Endothelial cell of umbilical vein (primary cell): ENCODE data around the gene DCLK1. TPM values are rescaled to one million over a fixed set of nuclear protein-coding genes. Genes with fewer than 3 reads are reported as not detected.

Experiments used
- BruUV-seq: library from RNA; stranded (reverse); fragments of 400-500 nt; replicated peaks from 2 replicates; lab custom pipeline; 2021; lab: Mats Ljungman, UMichigan
- CTCF ChIA-PET: fragments of 300-600, 350-600 bp; sonication (Branson Sonifier 250); formaldehyde crosslinking; loops from one replicate; lab custom pipeline; 2021; ENCODE audit warnings: antibody characterized with exemption, inconsistent platforms; lab: Charles Lee
- POLR2A ChIA-PET: fragments of 300-600, 350-600 bp; sonication (Branson Sonifier 250); formaldehyde crosslinking; loops from one replicate; lab custom pipeline; 2021; ENCODE audit warnings: antibody characterized with exemption, inconsistent platforms; lab: Charles Lee
- DNase-seq: peaks from one replicate; pipeline ENCODE4 v3.0.0-alpha.2; 2011; ENCODE audit warnings: low read depth, low spot score
- FAIRE-seq: peaks from 2 replicates; lab custom pipeline; 2011; peaks lifted over from hg19 to GRCh38; lab: Jason Lieb, UNC
- H2AFZ ChIP-seq: 2 replicates; pipeline ENCODE4 v1.6.0; 2012; ENCODE audit warnings: low read depth, low read length, control low read depth, inconsistent platforms
- H3K27ac ChIP-seq: 2 replicates; pipeline ENCODE4 v1.5.1; 2011; ENCODE audit warnings: low read depth, mild to moderate bottlenecking, control low read depth, low read length, moderate library complexity; ENCODE audit not compliant: insufficient read depth
- H3K27me3 ChIP-seq, 2 experiments: 2 replicates each; pipeline versions ENCODE4 v1.6.0 to v1.6.1; 2011; ENCODE audit warnings: low read length in 2 of 2, mixed read lengths in 1 of 2; ENCODE audit not compliant: control insufficient read depth in 2 of 2, insufficient read depth in 2 of 2
- H3K36me3 ChIP-seq, 2 experiments: 2 replicates in 1 of 2; 3 replicates in 1 of 2; pipeline ENCODE4 v1.5.1; 2011; ENCODE audit warnings: low read length in 2 of 2, mild to moderate bottlenecking in 1 of 2, moderate library complexity in 1 of 2; ENCODE audit not compliant: control insufficient read depth in 2 of 2, insufficient read depth in 2 of 2; ENCODE audit errors: extremely low read depth in 1 of 2
- H3K4me1 ChIP-seq: 3 replicates; pipeline ENCODE4 v1.5.1; 2011; ENCODE audit warnings: mild to moderate bottlenecking, low read length; ENCODE audit not compliant: control insufficient read depth, insufficient read depth; ENCODE audit errors: extremely low read depth
- H3K4me2 ChIP-seq: 2 replicates; pipeline ENCODE4 v1.6.1; 2011; ENCODE audit warnings: low read length, control low read depth, mixed read lengths; ENCODE audit not compliant: insufficient read depth
- H3K4me3 ChIP-seq, 3 experiments: fragments of 200-600 bp in 1 of 3; sonication (generic), shearing (Covaris generic) in 1 of 3; replicated peaks in 1 of 3; 2 replicates each; pipeline ENCODE4 v1.5.1; 2011 to 2016; ENCODE audit warnings: control low read depth in 3 of 3, low read length in 3 of 3, mild to moderate bottlenecking in 2 of 3, inconsistent platforms in 1 of 3, low read depth in 1 of 3, moderate library complexity in 1 of 3; ENCODE audit not compliant: insufficient read depth in 1 of 3
- H3K79me2 ChIP-seq: 2 replicates; pipeline ENCODE4 v1.6.0; 2012; ENCODE audit warnings: low read length, inconsistent platforms; ENCODE audit not compliant: control insufficient read depth, insufficient read depth
- H3K9ac ChIP-seq: replicated peaks from 2 replicates; pipeline ENCODE3; 2011; ENCODE audit warnings: low read length, control low read depth; ENCODE audit not compliant: insufficient read depth; ENCODE audit errors: extremely low read depth
- H3K9me1 ChIP-seq: replicated peaks from 3 replicates; pipeline ENCODE4 v1.6.0; 2011; ENCODE audit warnings: mild to moderate bottlenecking, low read length; ENCODE audit not compliant: control insufficient read depth, insufficient read depth; ENCODE audit errors: extremely low read depth
- H3K9me3 ChIP-seq: replicated peaks from 2 replicates; pipeline ENCODE4 v1.5.1; 2012; ENCODE audit warnings: low read length, inconsistent platforms; ENCODE audit not compliant: control insufficient read depth, insufficient read depth
- H4K20me1 ChIP-seq: replicated peaks from 2 replicates; pipeline ENCODE3; 2011; ENCODE audit warnings: mild to moderate bottlenecking, low read length; ENCODE audit not compliant: control insufficient read depth, insufficient read depth; ENCODE audit errors: extremely low read depth
- EZH2 ChIP-seq: IDR thresholded peaks from 2 replicates; pipeline ENCODE4 v1.6.1; 2012; ENCODE audit warnings: borderline replicate concordance, low read depth, mild to moderate bottlenecking, moderate library complexity, low read length, inconsistent platforms; ENCODE audit not compliant: severe bottlenecking
- FOS ChIP-seq: IDR thresholded peaks from 2 replicates; pipeline ENCODE4 v1.6.1; 2011; ENCODE audit warnings: mild to moderate bottlenecking, low read length, moderate library complexity, borderline replicate concordance; ENCODE audit not compliant: insufficient read depth
- GATA2 ChIP-seq: IDR thresholded peaks from 2 replicates; pipeline ENCODE4 v1.7.0; 2011; ENCODE audit warnings: low read depth, mild to moderate bottlenecking, moderate library complexity, mixed read lengths, low read length; ENCODE audit not compliant: insufficient read length, insufficient read depth
- JUN ChIP-seq: IDR thresholded peaks from 2 replicates; pipeline ENCODE4 v1.6.1; 2011; ENCODE audit warnings: borderline replicate concordance, low read depth; ENCODE audit not compliant: insufficient read length, insufficient read depth
- MYC ChIP-seq: IDR thresholded peaks from one replicate; pipeline ENCODE4 v1.6.1; 2011; ENCODE audit warnings: mild to moderate bottlenecking, low read depth, low read length
- POLR2A ChIP-seq: IDR thresholded peaks from 2 replicates; pipeline ENCODE4 v1.6.1; 2012; ENCODE audit warnings: low read depth, mild to moderate bottlenecking, control low read depth, low read length
- POLR2AphosphoS5 ChIP-seq: IDR thresholded peaks from 2 replicates; pipeline ENCODE4 v1.6.1; 2012; ENCODE audit warnings: low read depth, mild to moderate bottlenecking, control low read depth, low read length, moderate library complexity; ENCODE audit not compliant: insufficient read depth
- dilution Hi-C: fragments of 300-500 bp; cut with MboI; formaldehyde crosslinking; loops from one replicate; pipeline ENCODE4 v1.15.0; 2019; ENCODE audit warnings: low sequenced_read_pairs; ENCODE audit not compliant: extremely low pct_ligation_motif_present
- intact Hi-C: fragments of 100-400 bp; cut with micrococcal nuclease; formaldehyde crosslinking; loops from one replicate; pipeline ENCODE4 v1.10.0; 2022
- polyA plus RNA-seq, 4 experiments: library from polyadenylated mRNA; depleted of rRNA in 3 of 4; stranded (reverse) in 3 of 4; unstranded in 1 of 4; fragments of >200 nt; gene quantifications; 2 replicates each; pipeline versions ENCODE4 v1.2.1 to v1.2.3, GENCODE V29; 2011 to 2012; ENCODE audit warnings: missing spikeins in 1 of 4
- total RNA-seq: library from RNA; stranded (reverse); gene quantifications from 2 replicates; pipeline ENCODE4 v1.2.3, GENCODE V29; 2021
- TF ChIP-seq, protein P1 (sequence below), 2 donors: IDR thresholded peaks; 1 replicate in 1 of 2; 2 replicates in 1 of 2; pipeline ENCODE4 v1.5.1; 2011; ENCODE audit warnings: low read length in 2 of 2, mild to moderate bottlenecking in 2 of 2, moderate library complexity in 2 of 2, control low read depth in 1 of 2, inconsistent platforms in 1 of 2, low read depth in 1 of 2; ENCODE audit not compliant: insufficient read depth in 1 of 2; ENCODE audit errors: extremely low read depth in 1 of 2
- TF ChIP-seq, protein P2 (sequence below): IDR thresholded peaks from 2 replicates; pipeline ENCODE4 v1.6.1; 2011; ENCODE audit not compliant: insufficient read depth, insufficient read length

The DCLK1 gene
- total and polyA plus RNA-seq, 2 donors (not counting 3 experiments of a cell fraction or from before 2014, with no cell fraction given) = 0.28 to 3.9 TPM

DNA sequence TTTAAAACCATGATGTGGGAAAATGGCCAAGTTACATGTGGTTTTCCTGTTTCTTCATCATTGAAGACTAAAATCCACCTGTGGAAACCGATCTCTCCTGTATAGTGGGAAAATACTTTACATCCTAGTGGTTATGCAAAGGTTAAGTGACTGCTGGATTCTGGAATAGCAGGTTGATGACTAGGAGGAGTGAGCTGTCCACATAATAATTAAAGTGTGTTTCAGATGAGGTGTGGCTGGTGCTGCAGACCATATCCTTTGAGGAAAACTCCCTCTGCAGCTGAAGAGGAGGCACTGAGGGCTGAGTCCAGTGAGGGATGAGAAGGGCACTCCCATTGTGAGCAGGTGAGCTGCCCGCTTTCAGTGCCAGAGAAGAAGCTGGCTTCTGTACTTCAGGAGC lies 43.2 kb downstream of the DCLK1 start:
- CTCF ChIA-PET = no interaction called here
- H3K27me3 ChIP-seq = no peaks in the 10 kb centered on the region
- intact Hi-C loops (loop anchor here (10.0 kb wide), 1 partner anchor 187 kb away; no protein-coding TSS in a partner anchor), dilution Hi-C loops (no loop called here)
- no peaks in the 10 kb centered on the region for H4K20me1 ChIP-seq
- POLR2A ChIA-PET = no interaction called here
- TF ChIP-seq, protein P1, sequence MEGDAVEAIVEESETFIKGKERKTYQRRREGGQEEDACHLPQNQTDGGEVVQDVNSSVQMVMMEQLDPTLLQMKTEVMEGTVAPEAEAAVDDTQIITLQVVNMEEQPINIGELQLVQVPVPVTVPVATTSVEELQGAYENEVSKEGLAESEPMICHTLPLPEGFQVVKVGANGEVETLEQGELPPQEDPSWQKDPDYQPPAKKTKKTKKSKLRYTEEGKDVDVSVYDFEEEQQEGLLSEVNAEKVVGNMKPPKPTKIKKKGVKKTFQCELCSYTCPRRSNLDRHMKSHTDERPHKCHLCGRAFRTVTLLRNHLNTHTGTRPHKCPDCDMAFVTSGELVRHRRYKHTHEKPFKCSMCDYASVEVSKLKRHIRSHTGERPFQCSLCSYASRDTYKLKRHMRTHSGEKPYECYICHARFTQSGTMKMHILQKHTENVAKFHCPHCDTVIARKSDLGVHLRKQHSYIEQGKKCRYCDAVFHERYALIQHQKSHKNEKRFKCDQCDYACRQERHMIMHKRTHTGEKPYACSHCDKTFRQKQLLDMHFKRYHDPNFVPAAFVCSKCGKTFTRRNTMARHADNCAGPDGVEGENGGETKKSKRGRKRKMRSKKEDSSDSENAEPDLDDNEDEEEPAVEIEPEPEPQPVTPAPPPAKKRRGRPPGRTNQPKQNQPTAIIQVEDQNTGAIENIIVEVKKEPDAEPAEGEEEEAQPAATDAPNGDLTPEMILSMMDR (IDR thresholded peaks at IDR 0.05; ENCODE audit: extremely low read depth in 1 of 2, insufficient read depth in 1 of 2, low read depth in 1 of 2, low read length in 2 of 2) = no peak
- TF ChIP-seq EZH2 = no peak
- TF ChIP-seq MYC = no peak
- TF ChIP-seq GATA2 = no peak
- no peak for TF ChIP-seq POLR2AphosphoS5
- no peak for TF ChIP-seq JUN
- no peak for TF ChIP-seq POLR2A
- no peak for TF ChIP-seq FOS
- TF ChIP-seq, protein P2, sequence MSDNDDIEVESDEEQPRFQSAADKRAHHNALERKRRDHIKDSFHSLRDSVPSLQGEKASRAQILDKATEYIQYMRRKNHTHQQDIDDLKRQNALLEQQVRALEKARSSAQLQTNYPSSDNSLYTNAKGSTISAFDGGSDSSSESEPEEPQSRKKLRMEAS = no peak
- H3K9me1 ChIP-seq = no peaks in the 10 kb centered on the region
- BruUV-seq = no TSS peak
- no peak overlapping the region for H3K9ac ChIP-seq
- H3K9me3 ChIP-seq = no peaks in the 10 kb centered on the region
- FAIRE-seq = no peak
- H3K4me3 ChIP-seq = no peak overlapping the region
- H3K36me3 ChIP-seq = no peaks in the 10 kb centered on the region
- no peak overlapping the region for H3K27ac ChIP-seq
- H3K4me2 ChIP-seq = no peak overlapping the region
- H3K4me1 ChIP-seq = no peaks in the 10 kb centered on the region
- no peaks in the 10 kb centered on the region for H3K79me2 ChIP-seq
- no peak overlapping the region for H2AFZ ChIP-seq
- DNase-seq = no peak
